LNCAP (cell line): ENCODE results near the gene TTC32.

ENCODE experiments used
- CTCF ChIP-seq: fragments of 450-650 bp; IDR thresholded peaks from 2 replicates; pipeline ENCODE4 v1.5.1; 2017; ENCODE audit warnings: mild to moderate bottlenecking

Gene TTC32

GRCh38 chr2:19876751-19877150 lies 25.0 kb downstream of the TTC32 start:
- no peak for TF ChIP-seq CTCF

GRCh38 chr2:19875280-19875679 lies 26.5 kb downstream of the TTC32 start:
- TF ChIP-seq CTCF = no peak

- no peak for TF ChIP-seq CTCF
These were observed 27.1 kb downstream of the TTC32 start for GRCh38 chr2:19874726-19875125.

GRCh38 chr2:19873014-19873413 lies 28.8 kb downstream of the TTC32 start:
- TF ChIP-seq CTCF = no peak

- TF ChIP-seq CTCF = no peak
These were observed 29.5 kb downstream of the TTC32 start for GRCh38 chr2:19872302-19872701.

GRCh38 chr2:19871836-19872235 lies 29.9 kb downstream of the TTC32 start:
- TF ChIP-seq CTCF = no peak

- TF ChIP-seq CTCF = no peak
These were observed 31.0 kb downstream of the TTC32 start for GRCh38 chr2:19870792-19871191.
